ENCODE measurements around the gene RPS27L. TPM values are rescaled to one million over a fixed set of nuclear protein-coding genes. Genes with fewer than 3 reads are reported as not detected.

The RPS27L gene
- total and polyA plus RNA-seq, 3 experiments from 2014 or later: 193 to 221 (median 214) TPM

DNA sequence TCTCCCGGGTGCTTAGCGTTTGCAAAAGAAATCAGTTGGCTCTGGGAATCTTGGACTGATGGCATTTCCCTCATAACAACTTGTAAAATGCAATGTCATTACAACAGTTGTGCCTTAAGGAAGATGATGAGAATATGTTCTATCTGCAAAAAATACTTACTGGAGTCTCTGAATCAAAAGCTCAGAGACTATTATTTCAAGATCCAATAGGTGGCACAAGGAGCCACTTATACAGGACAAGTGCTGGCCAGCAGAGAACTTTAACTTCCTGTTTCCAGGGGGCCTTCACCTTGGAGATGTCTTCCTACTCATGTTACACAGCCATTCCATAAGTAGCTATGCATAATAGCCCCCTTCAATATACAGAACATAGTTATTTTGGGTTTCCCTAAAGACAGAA lies 8.9 kb upstream of the RPS27L start:
- Histone ChIP-seq H3K36me3 (ENCODE audit: insufficient read depth, low read length) (no peaks in the 10 kb centered on the region), H3K4me3 (ENCODE audit: low read length) (no peak overlapping the region), H3K27ac (ENCODE audit: low read depth, low read length) (no peak overlapping the region), H3K4me1 (ENCODE audit: insufficient read depth, low read length) (no peaks in the 10 kb centered on the region), H3K9me3 (ENCODE audit: low read length) (no peaks in the 10 kb centered on the region), H3K27me3 (ENCODE audit: insufficient read depth, low read length, poor library complexity, severe bottlenecking) (no peaks in the 10 kb centered on the region)
- no peaks in the 10 kb centered on the region for H3K27me3 Mint-ChIP-seq
- peaks cover 0 to 5% (median 2%) of the 10 kb centered on the region in 3 donors for H3K4me1 Mint-ChIP-seq
- ChIA-PET CTCF (interaction anchor here (0.9 to 2.0 kb wide), 10 partner anchors 9 to 236 kb away, joined by 3 to 7 read pairs (median 4); no protein-coding TSS in a partner anchor), POLR2A (interaction anchor here (1.0 kb wide), 1 partner anchor 9 kb away, joined by 3 read pairs; the partner anchor contains the start of gene RPS27L)
- no peak overlapping the region for H3K4me3 Mint-ChIP-seq
- H3K36me3 Mint-ChIP-seq: no peaks in the 10 kb centered on the region
- H3K9me3 Mint-ChIP-seq: no peaks in the 10 kb centered on the region
- H3K27ac Mint-ChIP-seq: peak overlapping the region in 1 of 8 donors; percentile 23
- DNase-seq: no peak

- no peak overlapping the region for H3K4me3 Mint-ChIP-seq
- H3K9me3 Mint-ChIP-seq: no peaks in the 10 kb centered on the region
- DNase-seq: no peak
- Histone ChIP-seq H3K4me3 (ENCODE audit: low read length) (no peak overlapping the region), H3K27me3 (ENCODE audit: insufficient read depth, low read length, poor library complexity, severe bottlenecking) (no peaks in the 10 kb centered on the region), H3K9me3 (ENCODE audit: low read length) (no peaks in the 10 kb centered on the region), H3K36me3 (ENCODE audit: insufficient read depth, low read length) (no peaks in the 10 kb centered on the region), H3K4me1 (ENCODE audit: insufficient read depth, low read length) (no peaks in the 10 kb centered on the region), H3K27ac (ENCODE audit: low read depth, low read length) (no peak overlapping the region)
- H3K4me1 Mint-ChIP-seq: peaks cover 2 to 5% (median 4%) of the 10 kb centered on the region in 3 donors
- ChIA-PET CTCF (interaction anchor here (1.0 to 2.0 kb wide), 8 partner anchors 10 to 237 kb away, joined by 3 to 6 read pairs (median 4); no protein-coding TSS in a partner anchor), POLR2A (no interaction called here)
- H3K27me3 Mint-ChIP-seq: no peaks in the 10 kb centered on the region
- no peak overlapping the region for H3K27ac Mint-ChIP-seq
- H3K36me3 Mint-ChIP-seq: no peaks in the 10 kb centered on the region
These were observed 8.0 kb upstream of the RPS27L start for GRCh38 chr15:63165166-63165859.

GRCh38 chr15:63163217-63163616 lies 5.9 kb upstream of the RPS27L start:
- CTCF ChIA-PET: no interaction called here

GRCh38 chr15:63160638-63161037 lies 3.4 kb upstream of the RPS27L start:
- no peaks in the 10 kb centered on the region for H3K9me3 Mint-ChIP-seq

More at GRCh38 chr15:63163217-63163616, 5.9 kb upstream of the RPS27L start:
- DNase-seq: no peak
- POLR2A ChIA-PET: no interaction called here
- Mint-ChIP-seq H3K4me1 (peaks cover 2 to 6% (median 5%) of the 10 kb centered on the region in 3 donors), H3K36me3 (no peaks in the 10 kb centered on the region), H3K4me3 (no peak overlapping the region), H3K27me3 (no peaks in the 10 kb centered on the region), H3K9me3 (no peaks in the 10 kb centered on the region), H3K27ac (no peak overlapping the region)
- H3K4me3 ChIP-seq (ENCODE audit: low read length): no peak overlapping the region
- no peaks in the 10 kb centered on the region for H3K27me3 ChIP-seq (ENCODE audit: insufficient read depth, low read length, poor library complexity, severe bottlenecking)
- H3K27ac ChIP-seq (ENCODE audit: low read depth, low read length): no peak overlapping the region
- H3K4me1 ChIP-seq (ENCODE audit: insufficient read depth, low read length): peaks cover 3% of the 10 kb centered on the region
- no peaks in the 10 kb centered on the region for H3K9me3 ChIP-seq (ENCODE audit: low read length)
- no peaks in the 10 kb centered on the region for H3K36me3 ChIP-seq (ENCODE audit: insufficient read depth, low read length)

DNA sequence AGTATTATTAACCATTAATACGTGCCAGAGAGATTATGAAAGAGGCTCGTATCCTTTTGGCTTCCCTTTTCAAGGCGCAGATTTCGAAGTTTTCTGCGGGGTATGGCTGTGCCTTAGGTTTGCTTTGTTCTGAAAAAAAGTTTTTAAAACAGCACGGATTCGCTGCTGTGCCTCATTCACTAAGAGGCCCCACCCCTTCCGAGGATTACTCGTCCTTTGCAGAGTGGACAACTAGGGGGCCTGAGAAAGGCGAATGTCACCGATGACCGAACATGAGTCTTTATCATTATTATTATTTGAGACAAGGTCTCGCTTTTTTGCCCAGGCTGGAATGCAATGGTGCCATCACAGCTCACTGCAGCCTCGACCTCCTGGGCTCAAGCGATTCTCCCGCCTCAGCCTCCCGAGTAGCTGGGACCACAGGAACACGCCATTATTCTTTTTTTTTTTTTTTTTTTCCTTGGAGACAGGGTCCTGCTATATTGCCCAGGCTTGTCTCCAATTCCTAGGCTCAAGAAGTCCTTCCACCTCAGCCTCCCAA lies 684 bp upstream of the RPS27L start:
- peak overlapping the region; percentile 89 to 100 (median 98) for H3K4me3 Mint-ChIP-seq
- no peaks in the 10 kb centered on the region for H3K9me3 ChIP-seq (ENCODE audit: low read length)
- H3K4me3 ChIP-seq (ENCODE audit: low read length): peak overlapping the region; percentile 83
- H3K27me3 ChIP-seq (ENCODE audit: insufficient read depth, low read length, poor library complexity, severe bottlenecking): no peaks in the 10 kb centered on the region
- peak overlapping the region; percentile 82 for H3K27ac ChIP-seq (ENCODE audit: low read depth, low read length)
- H3K27me3 Mint-ChIP-seq: no peaks in the 10 kb centered on the region
- peaks cover 19% of the 10 kb centered on the region for H3K4me1 ChIP-seq (ENCODE audit: insufficient read depth, low read length)
- peak in 2 of 5 donors; percentile 5 to 27 for DNase-seq
- CTCF ChIA-PET: interaction anchor here (0.5 to 1.7 kb wide), 9 partner anchors 10 to 245 kb away, joined by 3 to 6 read pairs (median 3); no protein-coding TSS in a partner anchor
- no peaks in the 10 kb centered on the region for H3K9me3 Mint-ChIP-seq
- no peaks in the 10 kb centered on the region for H3K36me3 ChIP-seq (ENCODE audit: insufficient read depth, low read length)
- H3K36me3 Mint-ChIP-seq: peaks cover 0 to 32% (median 2%) of the 10 kb centered on the region in 3 donors
- POLR2A ChIA-PET: interaction anchor here (0.6 to 2.4 kb wide), 12 partner anchors 8 to 122 kb away, joined by 3 to 20 read pairs (median 4); partner anchors contain the start of genes APH1B and RAB8B
- H3K4me1 Mint-ChIP-seq: peaks cover 18 to 33% (median 31%) of the 10 kb centered on the region in 3 donors
- H3K27ac Mint-ChIP-seq: peak overlapping the region; percentile 63 to 94 (median 90)

More at GRCh38 chr15:63160638-63161037, 3.4 kb upstream of the RPS27L start:
- H3K36me3 ChIP-seq (ENCODE audit: insufficient read depth, low read length): no peaks in the 10 kb centered on the region
- H3K27me3 Mint-ChIP-seq: no peaks in the 10 kb centered on the region
- CTCF ChIA-PET: no interaction called here
- DNase-seq: no peak
- peaks cover 0 to 16% (median 0%) of the 10 kb centered on the region in 3 donors for H3K36me3 Mint-ChIP-seq
- no peak overlapping the region for H3K4me3 ChIP-seq (ENCODE audit: low read length)
- H3K4me1 ChIP-seq (ENCODE audit: insufficient read depth, low read length): peaks cover 13% of the 10 kb centered on the region
- H3K4me1 Mint-ChIP-seq: peaks cover 8 to 16% (median 14%) of the 10 kb centered on the region in 3 donors
- H3K27ac ChIP-seq (ENCODE audit: low read depth, low read length): no peak overlapping the region
- H3K27me3 ChIP-seq (ENCODE audit: insufficient read depth, low read length, poor library complexity, severe bottlenecking): no peaks in the 10 kb centered on the region
- H3K4me3 Mint-ChIP-seq: peak overlapping the region in 1 of 7 donors; percentile 46
- POLR2A ChIA-PET: no interaction called here
- no peaks in the 10 kb centered on the region for H3K9me3 ChIP-seq (ENCODE audit: low read length)
- H3K27ac Mint-ChIP-seq: no peak overlapping the region

DNA sequence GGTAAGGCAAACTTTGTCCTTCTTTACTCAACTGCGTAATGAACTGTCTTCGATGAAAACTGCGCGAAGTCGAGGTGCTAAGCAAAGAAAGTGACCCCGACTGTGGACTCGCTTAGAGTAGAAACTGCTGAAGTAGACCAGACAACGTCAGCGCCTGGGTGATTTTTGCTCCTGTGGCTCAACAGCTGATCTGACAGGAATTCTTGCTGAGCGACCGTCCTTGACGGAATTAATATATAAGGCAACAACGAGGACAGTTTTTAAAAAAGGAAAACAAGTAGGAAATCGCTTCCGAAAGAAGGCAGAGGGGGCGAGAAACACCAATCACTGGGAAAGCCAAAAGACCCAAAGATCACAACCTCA lies 541 bp downstream of the RPS27L start:
- ChIA-PET POLR2A (interaction anchor here (0.9 to 2.4 kb wide), 8 partner anchors 9 to 445 kb away, joined by 3 to 20 read pairs (median 4); partner anchors contain the start of gene RAB8B), CTCF (interaction anchor here (0.7 to 1.7 kb wide), 10 partner anchors 11 to 134 kb away, joined by 3 to 6 read pairs (median 4); no protein-coding TSS in a partner anchor)
- H3K36me3 ChIP-seq (ENCODE audit: insufficient read depth, low read length): peaks cover 3% of the 10 kb centered on the region
- DNase-seq: peak in 1 of 5 donors; percentile 8
- peak overlapping the region; percentile 98 to 100 (median 100) for H3K4me3 Mint-ChIP-seq
- H3K27ac ChIP-seq (ENCODE audit: low read depth, low read length): peak overlapping the region; percentile 82
- H3K9me3 ChIP-seq (ENCODE audit: low read length): no peaks in the 10 kb centered on the region
- peaks cover 19% of the 10 kb centered on the region for H3K4me1 ChIP-seq (ENCODE audit: insufficient read depth, low read length)
- peaks cover 0 to 40% (median 2%) of the 10 kb centered on the region in 3 donors for H3K36me3 Mint-ChIP-seq
- H3K27ac Mint-ChIP-seq: peak overlapping the region; percentile 91 to 97 (median 96)
- H3K9me3 Mint-ChIP-seq: no peaks in the 10 kb centered on the region
- no peaks in the 10 kb centered on the region for H3K27me3 Mint-ChIP-seq
- peak overlapping the region; percentile 83 for H3K4me3 ChIP-seq (ENCODE audit: low read length)
- H3K4me1 Mint-ChIP-seq: peaks cover 18 to 37% (median 31%) of the 10 kb centered on the region in 3 donors
- no peaks in the 10 kb centered on the region for H3K27me3 ChIP-seq (ENCODE audit: insufficient read depth, low read length, poor library complexity, severe bottlenecking)

GRCh38 chr15:63156086-63156710 lies 1.1 kb downstream of the RPS27L start:
- peaks cover 3% of the 10 kb centered on the region for H3K36me3 ChIP-seq (ENCODE audit: insufficient read depth, low read length)
- Mint-ChIP-seq H3K4me1 (peaks cover 18 to 37% (median 31%) of the 10 kb centered on the region in 3 donors), H3K4me3 (peak overlapping the region; percentile 98 to 100 (median 100)), H3K27ac (peak overlapping the region; percentile 91 to 97 (median 96)), H3K9me3 (no peaks in the 10 kb centered on the region), H3K36me3 (peaks cover 0 to 44% (median 2%) of the 10 kb centered on the region in 3 donors), H3K27me3 (no peaks in the 10 kb centered on the region)
- ChIA-PET CTCF (no interaction called here), POLR2A (interaction anchor here (1.1 to 2.4 kb wide), 5 partner anchors 32 to 445 kb away, joined by 3 to 20 read pairs (median 5); partner anchors contain the start of gene RAB8B)
- H3K9me3 ChIP-seq (ENCODE audit: low read length): no peaks in the 10 kb centered on the region
- H3K4me1 ChIP-seq (ENCODE audit: insufficient read depth, low read length): peaks cover 19% of the 10 kb centered on the region
- no peaks in the 10 kb centered on the region for H3K27me3 ChIP-seq (ENCODE audit: insufficient read depth, low read length, poor library complexity, severe bottlenecking)
- peak in 1 of 5 donors; percentile 3 for DNase-seq
- peak overlapping the region; percentile 82 for H3K27ac ChIP-seq (ENCODE audit: low read depth, low read length)
- H3K4me3 ChIP-seq (ENCODE audit: low read length): peak overlapping the region; percentile 83

All from CD8-positive, alpha-beta memory T cell (primary cell).